ENCODE data around the gene NPHS1. TPM values are rescaled to one million over a fixed set of nuclear protein-coding genes. Genes with fewer than 3 reads are reported as not detected.

Gene NPHS1
- total RNA-seq, 1 donor from 2014 or later = 0.62 TPM

DNA sequence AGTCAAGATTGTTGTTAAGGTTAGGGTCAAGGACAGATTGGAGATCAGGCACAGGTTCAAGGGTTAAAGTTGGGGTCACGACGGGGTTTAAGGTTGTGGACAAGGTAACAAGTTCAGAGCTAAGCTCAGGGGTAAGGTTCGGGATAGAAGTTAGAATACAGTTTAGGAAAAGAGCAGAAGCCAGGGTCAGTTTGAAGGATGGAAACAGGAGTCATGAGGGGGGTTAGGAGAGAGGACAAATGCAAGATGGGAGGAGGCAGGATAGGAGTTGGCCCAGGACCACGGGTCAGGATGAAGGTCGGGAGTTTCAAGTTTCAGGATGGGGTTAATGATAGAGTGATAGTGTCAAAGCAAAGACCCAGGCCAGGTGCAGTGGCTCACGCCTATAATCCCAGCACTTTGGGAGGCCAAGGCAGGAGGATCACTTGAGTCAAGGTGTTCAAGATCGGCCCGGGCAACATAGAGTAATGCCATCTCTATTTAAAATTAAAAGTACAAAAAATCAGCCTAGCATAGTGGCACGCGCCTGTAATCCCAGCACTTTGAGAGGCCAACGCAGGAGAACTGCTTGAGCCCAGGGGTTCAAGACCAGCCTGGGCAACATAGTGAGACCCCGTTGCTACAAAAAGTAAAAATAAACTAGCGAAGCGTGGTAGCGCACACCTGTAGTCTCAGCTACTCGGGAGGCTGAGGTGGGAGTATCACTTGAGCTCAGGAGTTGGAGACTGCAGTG lies 7.7 kb downstream of the NPHS1 start:
- Histone ChIP-seq H3K4me1 (peaks cover 8% of the 10 kb centered on the region), H3K9me3 (ENCODE audit: low read depth) (no peaks in the 10 kb centered on the region), H3K79me2 (ENCODE audit: low read depth) (no peaks in the 10 kb centered on the region), H3K4me3 (no peak overlapping the region), H3K27ac (no peak overlapping the region), H3K9ac (no peak overlapping the region), H2AFZ (replicated peaks) (no peak overlapping the region), H3K27me3 (peaks cover 100% of the 10 kb centered on the region), H3K36me3 (no peaks in the 10 kb centered on the region), H3K4me2 (no peak overlapping the region), H3F3A (ENCODE audit: low read depth) (peaks cover 7% of the 10 kb centered on the region), H4K20me1 (ENCODE audit: low read depth) (peaks cover 17% of the 10 kb centered on the region)
- no peak overlapping the region for H3K27ac Mint-ChIP-seq
- no peak for DNase-seq (ENCODE audit: low spot score)
- TF ChIP-seq, protein P1, sequence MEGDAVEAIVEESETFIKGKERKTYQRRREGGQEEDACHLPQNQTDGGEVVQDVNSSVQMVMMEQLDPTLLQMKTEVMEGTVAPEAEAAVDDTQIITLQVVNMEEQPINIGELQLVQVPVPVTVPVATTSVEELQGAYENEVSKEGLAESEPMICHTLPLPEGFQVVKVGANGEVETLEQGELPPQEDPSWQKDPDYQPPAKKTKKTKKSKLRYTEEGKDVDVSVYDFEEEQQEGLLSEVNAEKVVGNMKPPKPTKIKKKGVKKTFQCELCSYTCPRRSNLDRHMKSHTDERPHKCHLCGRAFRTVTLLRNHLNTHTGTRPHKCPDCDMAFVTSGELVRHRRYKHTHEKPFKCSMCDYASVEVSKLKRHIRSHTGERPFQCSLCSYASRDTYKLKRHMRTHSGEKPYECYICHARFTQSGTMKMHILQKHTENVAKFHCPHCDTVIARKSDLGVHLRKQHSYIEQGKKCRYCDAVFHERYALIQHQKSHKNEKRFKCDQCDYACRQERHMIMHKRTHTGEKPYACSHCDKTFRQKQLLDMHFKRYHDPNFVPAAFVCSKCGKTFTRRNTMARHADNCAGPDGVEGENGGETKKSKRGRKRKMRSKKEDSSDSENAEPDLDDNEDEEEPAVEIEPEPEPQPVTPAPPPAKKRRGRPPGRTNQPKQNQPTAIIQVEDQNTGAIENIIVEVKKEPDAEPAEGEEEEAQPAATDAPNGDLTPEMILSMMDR (IDR thresholded peaks at IDR 0.05) = no peak
- peak; percentile 74 for TF ChIP-seq EZH2 (IDR thresholded peaks at IDR 0.05)
- peaks cover 61% of the 10 kb centered on the region for H3K27me3 Mint-ChIP-seq (ENCODE audit: insufficient read depth, low read depth)
- H3K4me1 Mint-ChIP-seq = peaks cover 15% of the 10 kb centered on the region
- no peaks in the 10 kb centered on the region for H3K36me3 Mint-ChIP-seq
- H3K4me3 Mint-ChIP-seq = peak overlapping the region; percentile 75
- peaks cover 5% of the 10 kb centered on the region for H3K9me3 Mint-ChIP-seq

DNA sequence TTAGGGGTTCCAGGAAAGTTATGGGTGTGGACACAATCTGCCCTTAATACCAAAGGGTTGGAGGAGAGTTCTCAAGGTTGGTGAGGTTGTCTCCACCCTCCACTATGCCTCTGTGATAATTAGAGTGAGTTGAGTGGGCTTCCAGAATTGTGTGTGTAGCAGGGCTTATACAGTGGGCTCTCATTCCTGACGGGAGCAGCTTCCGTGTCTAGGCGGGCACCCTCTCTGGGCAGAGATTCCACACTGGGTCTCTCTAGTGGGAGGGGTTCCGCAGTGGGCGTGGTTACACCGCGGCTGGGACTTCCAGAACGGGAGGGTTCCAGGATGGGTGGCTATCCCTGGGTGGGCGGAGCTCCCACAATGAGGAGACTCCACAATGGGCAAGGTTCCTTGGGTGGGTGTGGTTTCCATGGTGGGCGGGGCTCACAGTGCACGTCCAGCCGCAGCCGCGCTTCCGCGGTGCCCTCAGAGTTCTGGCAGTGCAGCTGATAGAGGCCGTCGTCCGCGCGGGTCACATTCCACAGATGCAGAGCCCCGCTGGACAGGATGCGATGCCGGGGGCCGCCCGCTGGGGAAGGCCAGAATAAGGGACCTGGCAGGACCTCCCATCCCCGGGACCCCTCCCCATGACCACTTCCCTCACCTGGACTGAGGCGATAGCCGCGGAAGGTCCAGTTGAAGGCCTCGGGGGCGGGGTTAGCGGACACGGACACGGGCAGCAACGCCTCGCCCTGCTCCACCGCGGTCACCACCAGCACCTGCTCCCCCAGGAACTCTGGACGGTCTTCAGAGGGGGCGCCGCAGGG lies 8.4 kb downstream of the NPHS1 start:
- no peaks in the 10 kb centered on the region for H3K9me3 ChIP-seq (ENCODE audit: low read depth)
- peaks cover 59% of the 10 kb centered on the region for H3K27me3 Mint-ChIP-seq (ENCODE audit: insufficient read depth, low read depth)
- H3K79me2 ChIP-seq (ENCODE audit: low read depth) = no peaks in the 10 kb centered on the region
- H4K20me1 ChIP-seq (ENCODE audit: low read depth) = peaks cover 17% of the 10 kb centered on the region
- no peak overlapping the region for H3K4me3 Mint-ChIP-seq
- peaks cover 7% of the 10 kb centered on the region for H3K9me3 Mint-ChIP-seq
- no peak overlapping the region for H3K4me2 ChIP-seq
- peaks cover 8% of the 10 kb centered on the region for H3K4me1 ChIP-seq
- no peak overlapping the region for H3K27ac Mint-ChIP-seq
- H3F3A ChIP-seq (ENCODE audit: low read depth) = peaks cover 7% of the 10 kb centered on the region
- DNase-seq (ENCODE audit: low spot score) = peak; percentile 73
- H3K27ac ChIP-seq = no peak overlapping the region
- H2AFZ ChIP-seq (replicated peaks) = no peak overlapping the region
- H3K27me3 ChIP-seq = peaks cover 100% of the 10 kb centered on the region
- no peak overlapping the region for H3K4me3 ChIP-seq
- no peak overlapping the region for H3K9ac ChIP-seq
- H3K4me1 Mint-ChIP-seq = peaks cover 15% of the 10 kb centered on the region
- no peak for TF ChIP-seq EZH2phosphoT487 (IDR thresholded peaks at IDR 0.05)
- TF ChIP-seq, protein P1 (IDR thresholded peaks at IDR 0.05) = no peak
- peak; percentile 6 for TF ChIP-seq EZH2 (IDR thresholded peaks at IDR 0.05)
- H3K36me3 Mint-ChIP-seq = no peaks in the 10 kb centered on the region
- H3K36me3 ChIP-seq = no peaks in the 10 kb centered on the region

DNA sequence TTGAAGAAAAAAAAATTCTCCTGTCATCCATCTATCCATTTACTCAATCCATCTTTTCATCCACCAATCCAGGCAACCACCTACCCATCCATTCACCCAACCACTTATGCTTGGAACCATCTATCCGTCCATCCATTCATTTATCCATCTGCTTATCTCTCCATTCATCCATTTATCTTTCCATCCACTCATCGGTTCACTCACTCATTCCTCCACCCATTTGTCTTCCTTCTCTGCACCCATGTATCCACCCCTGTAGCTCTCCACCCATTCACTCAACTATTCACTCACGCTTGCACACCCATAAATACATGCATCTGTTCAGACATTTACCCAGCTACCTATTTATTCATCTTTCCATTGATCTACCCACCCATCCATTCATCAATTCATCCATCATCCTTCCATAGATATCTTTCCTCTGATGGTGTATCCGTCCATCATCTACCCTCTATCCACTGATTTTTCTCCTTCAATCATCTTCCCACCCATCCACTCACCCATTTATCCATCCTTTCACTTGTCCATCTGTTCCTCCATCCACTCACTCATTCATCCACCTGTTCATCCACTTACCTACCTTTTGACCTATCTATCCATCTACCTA lies 9.5 kb downstream of the NPHS1 start:
- H3K27me3 Mint-ChIP-seq (ENCODE audit: insufficient read depth, low read depth) = peaks cover 52% of the 10 kb centered on the region
- no peak overlapping the region for H2AFZ ChIP-seq (replicated peaks)
- TF ChIP-seq, protein P1 (IDR thresholded peaks at IDR 0.05) = no peak
- TF ChIP-seq EZH2phosphoT487 (IDR thresholded peaks at IDR 0.05) = no peak
- no peak for TF ChIP-seq EZH2 (IDR thresholded peaks at IDR 0.05)
- H4K20me1 ChIP-seq (ENCODE audit: low read depth) = peaks cover 17% of the 10 kb centered on the region
- H3K4me1 Mint-ChIP-seq = peaks cover 15% of the 10 kb centered on the region
- H3K27me3 ChIP-seq = peaks cover 96% of the 10 kb centered on the region
- no peaks in the 10 kb centered on the region for H3K36me3 ChIP-seq
- H3K4me3 ChIP-seq = no peak overlapping the region
- H3K27ac ChIP-seq = no peak overlapping the region
- H3K9me3 ChIP-seq (ENCODE audit: low read depth) = no peaks in the 10 kb centered on the region
- DNase-seq (ENCODE audit: low spot score) = no peak
- H3K4me2 ChIP-seq = no peak overlapping the region
- H3K27ac Mint-ChIP-seq = no peak overlapping the region
- peaks cover 8% of the 10 kb centered on the region for H3K4me1 ChIP-seq
- no peaks in the 10 kb centered on the region for H3K36me3 Mint-ChIP-seq
- H3K9ac ChIP-seq = no peak overlapping the region
- H3K9me3 Mint-ChIP-seq = peaks cover 8% of the 10 kb centered on the region
- H3F3A ChIP-seq (ENCODE audit: low read depth) = peaks cover 7% of the 10 kb centered on the region
- H3K4me3 Mint-ChIP-seq = peak overlapping the region; percentile 7
- no peaks in the 10 kb centered on the region for H3K79me2 ChIP-seq (ENCODE audit: low read depth)
